ENCODE data around the gene MAEL.
"Not testable (repeated sequence)": the region's sequence is repeated elsewhere in the genome, so short reads cannot be mapped to it uniquely, and the experiment has no call there.

GRCh38 chr1:167029553-167029952 is 40.5 kb downstream of the MAEL start:
- TF ChIP-seq CTCF (IDR thresholded peaks at IDR 0.05; ENCODE audit: low read depth, low read length, poor library complexity, severe bottlenecking); EZH2phosphoT487 (IDR thresholded peaks at IDR 0.05; ENCODE audit: borderline replicate concordance, low read length): not testable (repeated sequence)
